GM12891 (cell line): Measurements from ENCODE around the gene CAPN7.

Experiments used
- POLR2A ChIP-seq: IDR thresholded peaks from 2 replicates; pipeline ENCODE4 v1.6.1; 2011; ENCODE audit warnings: low read depth, low read length, control low read depth
- POLR2AphosphoS5 ChIP-seq: IDR thresholded peaks from 2 replicates; pipeline ENCODE4 v1.6.1; 2011; ENCODE audit warnings: low read depth, low read length, control low read depth

DNA sequence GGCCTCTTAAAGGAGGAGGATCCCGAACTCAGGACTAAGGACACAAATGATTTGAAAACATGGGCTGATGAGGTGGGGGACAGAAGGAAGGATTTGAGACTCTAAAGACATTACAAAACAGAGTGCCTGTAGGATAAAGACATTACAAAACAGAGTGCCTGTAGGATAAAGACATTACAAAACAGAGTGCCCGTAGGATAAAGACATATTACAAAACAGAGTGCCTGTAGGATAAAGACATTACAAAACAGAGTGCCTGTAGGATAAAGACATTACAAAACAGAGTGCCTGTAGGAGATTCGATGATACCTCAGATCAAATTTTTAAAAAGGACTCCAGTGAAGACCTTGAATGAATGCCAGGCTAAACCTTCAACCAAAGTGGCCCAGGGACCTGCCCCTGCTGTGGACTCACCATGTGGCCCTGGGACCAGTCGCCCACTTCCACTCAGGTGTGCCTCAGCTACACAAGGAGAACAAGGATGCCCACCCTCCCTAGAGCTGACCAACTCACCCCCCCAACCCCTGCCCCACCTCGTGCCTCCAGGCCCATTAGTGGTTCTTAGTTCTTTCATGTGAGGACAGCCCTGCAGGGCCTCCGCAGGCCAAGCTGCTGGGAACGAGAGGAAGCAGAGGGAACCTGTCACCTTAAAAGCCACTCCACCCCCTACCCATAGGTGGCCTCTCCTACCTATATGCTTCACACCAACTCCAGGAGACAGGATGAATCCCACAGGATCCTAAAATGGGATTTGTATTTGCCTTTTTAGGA, 66.6 kb downstream of the CAPN7 start:
- TF ChIP-seq POLR2A (no peak), POLR2AphosphoS5 (no peak)
